SK-MEL-5 (cell line): Measurements from ENCODE around the gene ZMYND10. TPM values are rescaled to one million over a fixed set of nuclear protein-coding genes. Genes with fewer than 3 reads are reported as not detected.

Experiments used
- total RNA-seq: library from RNA; depleted of rRNA; stranded (reverse); fragments of >200 nt; shearing (Covaris generic); gene quantifications from 2 replicates; pipeline ENCODE4 v1.2.3, GENCODE V29; 2014; rRNA removed

The ZMYND10 gene
- total RNA-seq, 1 experiment from 2014 or later, result 0.61 TPM

Other genes starting within 250 kb of the ZMYND10 start
- 1.5 and 2.5 TPM in 2 replicates for gene SEMA3F, start 190.4 kb downstream of the ZMYND10 start, total RNA-seq
- gene GNAT1, start 154.1 kb downstream of the ZMYND10 start, total RNA-seq, result not detected in 2 replicates
- gene SLC38A3, start 140.5 kb downstream of the ZMYND10 start, total RNA-seq, result 0.13 and 0.42 TPM in 2 replicates
- gene GNAI2, start 109.5 kb downstream of the ZMYND10 start, total RNA-seq, result 73.8 and 77.3 TPM in 2 replicates
- 0.85 and 0.96 TPM in 2 replicates for gene SEMA3B, start 76.6 kb downstream of the ZMYND10 start, total RNA-seq
- not detected in 2 replicates for gene LSMEM2, start 66.6 kb downstream of the ZMYND10 start, total RNA-seq
- 80.5 and 80.7 TPM in 2 replicates for gene IFRD2, start 53.3 kb downstream of the ZMYND10 start, total RNA-seq
- gene HYAL3, start 46.3 kb downstream of the ZMYND10 start, total RNA-seq, result 4.1 and 5.7 TPM in 2 replicates
- 4.2 and 4.6 TPM in 2 replicates for gene NAA80, start 46.3 kb downstream of the ZMYND10 start, total RNA-seq
- gene HYAL1, start 42.2 kb downstream of the ZMYND10 start, total RNA-seq, result 0.24 and 1.1 TPM in 2 replicates
- 78.5 and 86.4 TPM in 2 replicates for gene HYAL2, start 23.0 kb downstream of the ZMYND10 start, total RNA-seq
- gene TUSC2, start 17.5 kb downstream of the ZMYND10 start, total RNA-seq, result 32.4 and 34.4 TPM in 2 replicates
- 8.3 and 9.3 TPM in 2 replicates for gene RASSF1, start 4.9 kb downstream of the ZMYND10 start, total RNA-seq
- gene NPRL2, start 5.0 kb upstream of the ZMYND10 start, total RNA-seq, result 21.9 and 24.3 TPM in 2 replicates
- gene CYB561D2, start 5.1 kb upstream of the ZMYND10 start, total RNA-seq, result 31.6 and 42.1 TPM in 2 replicates
- 40.8 and 45.5 TPM in 2 replicates for gene TMEM115, start 13.8 kb upstream of the ZMYND10 start, total RNA-seq
- gene CACNA2D2, start 157.9 kb upstream of the ZMYND10 start, total RNA-seq, result 0.21 and 0.80 TPM in 2 replicates
- 4.0 and 4.2 TPM in 2 replicates for gene C3orf18, start 222.0 kb upstream of the ZMYND10 start, total RNA-seq
- 17.7 and 18.3 TPM in 2 replicates for gene HEMK1, start 223.8 kb upstream of the ZMYND10 start, total RNA-seq